Kasumi-1 (cell line): ENCODE data around the gene IFRD1.

Experiments used
- DNase-seq, 2 experiments: peaks; one replicate each; lab custom pipeline; 2025; lab: John Stamatoyannopoulos, UW

IFRD1 gene

GRCh38 chr7:112449902-112450806, at the start of gene IFRD1:
Gene IFRD1 (plus strand): TSS chr7:112450460. CDS start chr7:112450689, 229 bp downstream.
- DNase-seq: peak; percentile 97 to 98

GRCh38 chr7:112404321-112404720, 45.9 kb upstream of the IFRD1 start:
- no peak for DNase-seq

GRCh38 chr7:112405286-112405685, 45.0 kb upstream of the IFRD1 start:
- DNase-seq: peak; percentile 27 to 45

DNA sequence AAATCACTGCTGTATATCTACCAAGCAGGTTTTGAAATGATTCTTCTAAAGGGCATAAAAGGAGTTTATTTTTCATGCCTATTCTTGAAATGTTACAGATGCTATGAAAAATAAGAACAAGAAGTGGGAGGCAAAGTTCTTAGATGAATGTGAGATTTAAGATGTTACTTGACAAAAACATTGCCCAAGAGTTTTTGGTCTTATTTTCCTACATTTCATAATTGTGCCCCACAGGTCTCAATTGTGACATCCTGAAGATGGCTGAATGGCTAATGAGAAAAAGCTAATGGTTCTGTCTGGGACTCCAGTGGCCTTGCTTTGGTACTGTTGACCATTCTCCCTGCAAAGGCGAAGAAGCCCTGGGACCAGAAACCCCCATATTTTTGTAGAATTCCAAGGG, 43.0 kb upstream of the IFRD1 start:
- DNase-seq: no peak

DNA sequence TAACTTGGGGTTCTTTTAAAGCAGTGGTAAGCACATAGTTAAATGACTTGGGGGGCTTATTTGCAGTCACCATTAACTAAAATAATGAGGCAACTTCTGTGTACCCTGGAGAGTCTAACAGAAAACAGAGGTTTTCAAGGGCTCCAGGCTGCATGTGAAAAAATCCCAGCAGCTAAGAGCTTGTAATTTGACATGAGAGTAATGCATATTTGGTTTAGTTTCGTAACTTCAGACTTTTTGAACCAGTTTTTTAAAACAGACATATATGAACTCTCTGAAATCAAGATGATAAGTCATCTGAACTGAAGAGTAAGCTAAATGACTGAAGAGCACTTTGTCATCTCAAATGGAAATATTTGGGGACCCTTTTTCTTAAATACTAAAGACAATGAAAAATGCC, 40.2 kb upstream of the IFRD1 start:
- DNase-seq: no peak

GRCh38 chr7:112411186-112411795, 39.0 kb upstream of the IFRD1 start:
- peak; percentile 33 to 52 for DNase-seq

GRCh38 chr7:112414855-112415490, 35.3 kb upstream of the IFRD1 start:
- DNase-seq: peak; percentile 54 to 68

DNA sequence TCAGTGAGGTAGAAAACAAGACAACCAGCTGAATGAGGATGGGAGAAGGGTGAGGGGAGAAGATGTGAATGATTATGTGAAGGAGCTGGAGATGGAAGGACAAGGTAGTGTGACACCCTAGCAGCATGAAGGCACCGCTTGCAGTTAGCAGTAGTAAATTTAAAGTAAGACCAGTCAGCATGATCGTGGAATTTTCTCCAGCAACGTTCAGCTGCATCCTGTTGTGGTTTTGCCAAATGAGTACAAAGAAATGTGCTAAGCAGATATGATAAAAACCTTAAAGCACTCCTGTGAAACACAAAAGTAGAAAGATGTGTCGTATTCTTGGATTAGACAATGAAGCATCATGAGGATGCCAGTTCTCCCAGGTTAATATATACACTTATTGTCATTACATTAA, 34.1 kb upstream of the IFRD1 start:
- DNase-seq: peak; percentile 55 to 59

- DNase-seq: no peak
Measured at GRCh38 chr7:112419543-112420130, 30.6 kb upstream of the IFRD1 start.

DNA sequence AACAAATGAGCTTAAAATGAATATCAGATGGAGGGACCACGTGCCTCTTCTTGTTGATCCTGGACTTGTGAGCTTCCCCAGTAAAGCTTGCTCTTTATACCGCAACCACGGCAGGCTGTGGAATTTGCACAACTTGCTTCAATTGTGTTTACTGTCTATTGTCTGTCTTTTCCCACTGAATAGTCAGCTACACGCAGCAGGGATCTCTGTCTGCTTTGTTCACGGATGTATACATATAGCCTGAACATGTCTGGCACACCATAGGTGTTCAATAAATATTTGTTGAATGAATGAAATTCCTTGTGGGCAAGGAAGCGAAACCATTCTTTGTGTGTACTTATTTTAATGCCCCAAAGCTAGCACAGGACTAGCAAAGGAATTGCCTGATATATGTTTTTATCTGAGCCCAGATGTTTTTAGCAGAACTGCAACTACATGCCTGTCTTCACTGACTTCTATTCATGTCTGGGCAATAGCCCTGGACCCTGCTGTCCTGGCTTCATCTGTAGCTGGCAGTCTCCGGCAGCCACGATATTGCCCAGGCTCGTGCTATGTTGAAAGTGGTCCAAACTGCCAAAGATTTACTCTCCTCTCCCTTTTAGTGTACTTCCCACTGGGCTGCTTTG, 29.9 kb upstream of the IFRD1 start:
- no peak for DNase-seq

- peak; percentile 27 to 39 for DNase-seq
Measured at GRCh38 chr7:112421666-112422486, 28.4 kb upstream of the IFRD1 start.

GRCh38 chr7:112422842-112423496, 27.3 kb upstream of the IFRD1 start:
- peak; percentile 81 to 85 for DNase-seq

DNA sequence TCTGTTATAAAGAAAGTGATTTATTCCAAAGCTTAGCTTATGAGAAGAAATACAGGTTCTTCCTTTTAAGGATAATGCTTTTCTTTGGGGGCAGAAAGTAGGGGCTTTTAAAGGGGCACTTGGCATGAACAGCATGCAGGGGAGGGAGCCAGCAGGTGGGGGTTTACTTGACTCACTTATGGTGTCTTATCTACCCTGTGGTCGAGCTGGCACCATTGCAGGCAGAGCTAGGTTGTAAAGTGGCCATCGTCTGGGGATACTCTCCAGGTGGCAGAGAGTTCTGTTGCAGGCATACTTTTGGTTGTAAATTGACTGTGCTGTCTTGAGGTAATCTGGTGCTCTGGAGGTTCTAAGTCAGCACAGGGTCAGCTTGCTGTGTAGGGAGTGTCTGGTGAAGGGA, 26.3 kb upstream of the IFRD1 start:
- no peak for DNase-seq

GRCh38 chr7:112427984-112428383, 22.3 kb upstream of the IFRD1 start:
- no peak for DNase-seq

DNA sequence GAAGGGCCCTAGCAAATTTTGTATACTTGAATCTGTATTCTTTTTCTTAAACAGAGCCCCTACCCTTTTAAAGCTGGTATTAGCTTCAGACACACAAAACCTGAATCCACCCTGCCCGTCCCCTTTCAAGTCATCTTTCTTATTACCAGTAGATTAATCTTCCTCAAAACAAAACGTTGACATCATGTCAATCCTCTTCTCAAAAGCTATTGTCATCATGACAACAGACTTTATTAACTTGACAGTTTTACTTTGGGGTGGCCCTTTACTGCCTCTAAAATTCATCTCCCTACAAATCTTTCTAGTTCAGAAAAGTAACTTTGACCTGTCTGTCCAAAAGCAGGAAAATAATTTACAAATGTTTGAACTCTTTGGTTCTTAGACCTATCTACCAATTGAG, 21.5 kb upstream of the IFRD1 start:
- DNase-seq: no peak

GRCh38 chr7:112430649-112431048, 19.6 kb upstream of the IFRD1 start:
- no peak for DNase-seq

DNA sequence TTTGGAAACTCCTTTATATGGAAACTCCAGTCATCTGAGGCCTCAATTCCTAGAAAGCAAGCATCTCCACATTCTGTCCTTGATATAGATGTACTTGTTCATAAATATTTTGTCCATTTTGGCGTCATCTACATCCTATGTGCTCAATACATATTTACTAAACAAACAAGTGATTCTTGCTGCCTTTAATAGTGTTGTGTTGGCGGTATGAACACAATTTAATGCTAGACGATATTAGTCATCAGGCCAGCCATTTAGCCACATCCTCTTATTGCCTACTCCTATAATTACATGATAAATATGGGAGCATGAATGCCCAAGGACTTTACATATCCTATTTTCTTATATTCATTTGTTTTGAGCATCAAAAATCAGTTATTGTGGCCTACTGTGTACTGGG, 18.5 kb upstream of the IFRD1 start:
- no peak for DNase-seq

DNA sequence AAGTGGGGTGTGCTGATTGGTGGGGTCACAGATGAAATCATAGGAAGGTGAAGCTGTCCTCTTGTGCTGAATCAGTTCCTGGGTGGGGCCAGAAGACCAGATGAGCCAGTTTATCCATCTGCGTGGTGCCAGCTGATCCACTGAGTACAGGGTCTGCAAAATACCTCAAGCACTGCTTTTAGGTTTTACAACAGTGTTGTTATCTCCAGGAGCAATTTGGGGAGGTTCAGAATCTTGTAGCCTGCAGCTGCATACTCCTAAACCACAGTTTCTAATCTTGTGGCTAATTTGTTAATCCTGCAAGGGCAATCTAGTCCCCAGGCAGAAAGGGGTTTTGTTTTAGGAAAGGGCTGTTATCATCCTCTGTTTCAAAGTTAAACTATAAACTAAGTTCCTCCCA, 17.0 kb upstream of the IFRD1 start:
- no peak for DNase-seq

- DNase-seq: no peak
Measured at GRCh38 chr7:112437072-112437471, 13.2 kb upstream of the IFRD1 start.

GRCh38 chr7:112439476-112439875, 10.8 kb upstream of the IFRD1 start:
- no peak for DNase-seq

- no peak for DNase-seq
Measured at GRCh38 chr7:112442210-112442609, 8.1 kb upstream of the IFRD1 start.
